ENCODE results near the gene TMEM139.

TMEM139 gene

DNA sequence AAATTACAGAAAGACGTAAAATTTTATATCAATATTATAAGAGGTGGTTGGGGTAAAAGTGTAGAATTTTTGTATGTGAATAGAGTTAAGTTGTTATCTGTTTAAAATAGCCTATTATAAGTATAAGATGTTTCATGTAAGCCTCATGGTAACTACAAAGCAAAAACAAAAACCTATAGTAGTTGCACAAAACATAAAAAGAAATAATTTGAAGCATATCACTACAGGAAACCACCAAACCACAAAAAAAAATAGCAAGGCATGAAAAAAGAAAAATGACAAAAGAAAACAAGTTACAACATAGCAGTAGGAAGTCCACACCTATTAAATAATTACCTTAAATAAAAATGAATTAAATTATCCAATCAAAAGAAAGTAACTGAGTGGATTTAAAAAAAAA is 33.9 kb upstream of the TMEM139 start:
- Histone ChIP-seq H3K9me3 (replicated peaks; ENCODE audit: insufficient read depth, low read length) (no peaks in the 10 kb centered on the region), H3K27me3 (replicated peaks; ENCODE audit: insufficient read depth, low read length) (no peaks in the 10 kb centered on the region), H3K79me2 (ENCODE audit: low read length) (no peaks in the 10 kb centered on the region), H3K36me3 (replicated peaks; ENCODE audit: insufficient read depth, low read length) (no peaks in the 10 kb centered on the region), H3K9me2 (replicated peaks; ENCODE audit: insufficient read depth, low read length) (no peaks in the 10 kb centered on the region), H3F3A (ENCODE audit: insufficient read depth, low read length) (no peaks in the 10 kb centered on the region), H4K20me1 (ENCODE audit: insufficient read depth, low read length) (no peaks in the 10 kb centered on the region), H3K9ac (ENCODE audit: low read length) (no peak overlapping the region), H3K4me3 (ENCODE audit: low read length) (no peak overlapping the region), H3K4me1 (ENCODE audit: low read length) (peaks cover 27% of the 10 kb centered on the region), H3K27ac (ENCODE audit: low read length) (no peak overlapping the region; the same call in 1 of the 2 replicates), H3K4me2 (ENCODE audit: low read depth, low read length) (peak overlapping the region; percentile 16), H2AFZ (ENCODE audit: low read length) (peak overlapping the region; percentile 9; the same call in 1 of the 2 replicates)
- peak; percentile 57 for DNase-seq
- TF ChIP-seq CTCF (IDR thresholded peaks at IDR 0.05; ENCODE audit: low read length) (no peak), EZH2phosphoT487 (IDR thresholded peaks at IDR 0.05; ENCODE audit: low read length) (no peak), EZH2 (optimal IDR thresholded peaks at IDR 0.05; ENCODE audit: low read depth, low read length) (no peak)

- H3K4me2 ChIP-seq (ENCODE audit: low read depth, low read length): no peak overlapping the region
These were observed 32.8 kb upstream of the TMEM139 start for GRCh38 chr7:143252006-143252405.

GRCh38 chr7:143255564-143255963 is 29.2 kb upstream of the TMEM139 start:
- TF ChIP-seq EZH2 (optimal IDR thresholded peaks at IDR 0.05; ENCODE audit: low read depth, low read length): no peak
- DNase-seq: no peak
- peaks cover 30% of the 10 kb centered on the region for H3K4me1 ChIP-seq (ENCODE audit: low read length)

More at GRCh38 chr7:143252006-143252405, 32.8 kb upstream of the TMEM139 start:
- H3K27me3 ChIP-seq (replicated peaks; ENCODE audit: insufficient read depth, low read length): no peaks in the 10 kb centered on the region
- no peak for TF ChIP-seq EZH2 (optimal IDR thresholded peaks at IDR 0.05; ENCODE audit: low read depth, low read length)
- no peak for TF ChIP-seq CTCF (IDR thresholded peaks at IDR 0.05; ENCODE audit: low read length)
- TF ChIP-seq EZH2phosphoT487 (IDR thresholded peaks at IDR 0.05; ENCODE audit: low read length): no peak
- H3K27ac ChIP-seq (ENCODE audit: low read length): no peak overlapping the region
- H3F3A ChIP-seq (ENCODE audit: insufficient read depth, low read length): no peaks in the 10 kb centered on the region
- no peaks in the 10 kb centered on the region for H3K9me3 ChIP-seq (replicated peaks; ENCODE audit: insufficient read depth, low read length)
- H3K9me2 ChIP-seq (replicated peaks; ENCODE audit: insufficient read depth, low read length): no peaks in the 10 kb centered on the region
- no peak overlapping the region for H3K4me3 ChIP-seq (ENCODE audit: low read length)
- peaks cover 22% of the 10 kb centered on the region for H3K4me1 ChIP-seq (ENCODE audit: low read length)
- H2AFZ ChIP-seq (ENCODE audit: low read length): no peak overlapping the region
- no peaks in the 10 kb centered on the region for H3K79me2 ChIP-seq (ENCODE audit: low read length)
- no peaks in the 10 kb centered on the region for H4K20me1 ChIP-seq (ENCODE audit: insufficient read depth, low read length)
- no peaks in the 10 kb centered on the region for H3K36me3 ChIP-seq (replicated peaks; ENCODE audit: insufficient read depth, low read length)
- no peak for DNase-seq
- no peak overlapping the region for H3K9ac ChIP-seq (ENCODE audit: low read length)

DNA sequence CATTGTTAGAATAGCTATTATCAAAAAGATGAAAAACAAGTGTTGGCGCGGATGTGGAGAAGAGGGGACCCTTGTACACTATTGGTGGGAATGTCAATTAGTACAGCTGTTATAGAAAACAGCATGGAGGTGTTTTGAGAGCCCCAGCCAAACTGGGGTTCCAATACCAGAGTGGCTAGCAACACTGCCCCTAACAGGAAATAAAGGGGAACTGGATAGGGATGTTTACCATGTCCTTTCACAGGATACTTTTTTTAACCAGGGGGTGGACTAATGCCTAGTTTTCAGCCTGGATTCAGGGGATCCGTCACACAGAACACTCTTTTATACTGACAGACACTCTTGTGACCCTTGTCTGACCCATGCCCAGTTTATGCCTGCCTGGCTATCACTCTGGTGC is 28.4 kb upstream of the TMEM139 start:
- H3K79me2 ChIP-seq (ENCODE audit: low read length): no peaks in the 10 kb centered on the region
- no peak for DNase-seq
- TF ChIP-seq CTCF (IDR thresholded peaks at IDR 0.05; ENCODE audit: low read length): no peak; the same call in 1 of the 2 replicates
- TF ChIP-seq EZH2phosphoT487 (IDR thresholded peaks at IDR 0.05; ENCODE audit: low read length): no peak
- no peak for TF ChIP-seq EZH2 (optimal IDR thresholded peaks at IDR 0.05; ENCODE audit: low read depth, low read length)

More at GRCh38 chr7:143255564-143255963, 29.2 kb upstream of the TMEM139 start:
- Histone ChIP-seq H3K79me2 (ENCODE audit: low read length) (no peaks in the 10 kb centered on the region), H3K36me3 (replicated peaks; ENCODE audit: insufficient read depth, low read length) (no peaks in the 10 kb centered on the region), H3K9ac (ENCODE audit: low read length) (no peak overlapping the region), H4K20me1 (ENCODE audit: insufficient read depth, low read length) (no peaks in the 10 kb centered on the region), H3K4me3 (ENCODE audit: low read length) (no peak overlapping the region), H3K27ac (ENCODE audit: low read length) (no peak overlapping the region), H3F3A (ENCODE audit: insufficient read depth, low read length) (peaks cover 3% of the 10 kb centered on the region; the same call in 1 of the 2 replicates), H3K27me3 (replicated peaks; ENCODE audit: insufficient read depth, low read length) (no peaks in the 10 kb centered on the region), H3K9me3 (replicated peaks; ENCODE audit: insufficient read depth, low read length) (no peaks in the 10 kb centered on the region), H3K4me2 (ENCODE audit: low read depth, low read length) (no peak overlapping the region), H3K9me2 (replicated peaks; ENCODE audit: insufficient read depth, low read length) (no peaks in the 10 kb centered on the region), H2AFZ (ENCODE audit: low read length) (no peak overlapping the region)

More for the DNA sequence above, 28.4 kb upstream of the TMEM139 start:
- Histone ChIP-seq H3K9me2 (replicated peaks; ENCODE audit: insufficient read depth, low read length) (no peaks in the 10 kb centered on the region), H3K36me3 (replicated peaks; ENCODE audit: insufficient read depth, low read length) (no peaks in the 10 kb centered on the region), H2AFZ (ENCODE audit: low read length) (no peak overlapping the region), H3K27ac (ENCODE audit: low read length) (no peak overlapping the region), H3K4me2 (ENCODE audit: low read depth, low read length) (no peak overlapping the region), H3K4me1 (ENCODE audit: low read length) (peaks cover 22% of the 10 kb centered on the region), H3K4me3 (ENCODE audit: low read length) (no peak overlapping the region), H3K9me3 (replicated peaks; ENCODE audit: insufficient read depth, low read length) (no peaks in the 10 kb centered on the region), H3K9ac (ENCODE audit: low read length) (no peak overlapping the region), H3K27me3 (replicated peaks; ENCODE audit: insufficient read depth, low read length) (no peaks in the 10 kb centered on the region), H4K20me1 (ENCODE audit: insufficient read depth, low read length) (no peaks in the 10 kb centered on the region), H3F3A (ENCODE audit: insufficient read depth, low read length) (peaks cover 3% of the 10 kb centered on the region; the same call in 1 of the 2 replicates)

Measured in MM.1S (cell line).